Upper lobe of right lung (tissue), 1 donor: ENCODE results near the gene EPB41L1. TPM values are rescaled to one million over a fixed set of nuclear protein-coding genes. Genes with fewer than 3 reads are reported as not detected.

Source experiments
- ATAC-seq: fragments of 200-7000 bp; cut with Tn5 transposase; one replicate; pipeline ENCODE4 v1.9.1; 2020; ENCODE audit warnings: mild to moderate bottlenecking, moderate library complexity
- DNase-seq: peaks from one replicate; pipeline ENCODE4 v3.0.0-alpha.2; 2020
- H3K27ac ChIP-seq: fragments of 200-600 bp; one replicate; pipeline ENCODE4 v1.8.0; 2022
- H3K27me3 ChIP-seq: fragments of 200-600 bp; one replicate; pipeline ENCODE4 v1.8.0; 2022; ENCODE audit warnings: mild to moderate bottlenecking
- H3K36me3 ChIP-seq: fragments of 200-600 bp; one replicate; pipeline ENCODE4 v1.8.0; 2022
- H3K4me1 ChIP-seq: fragments of 200-600 bp; one replicate; pipeline ENCODE4 v1.8.0; 2022
- H3K4me3 ChIP-seq: fragments of 200-600 bp; one replicate; pipeline ENCODE4 v1.8.0; 2022; ENCODE audit warnings: mild to moderate bottlenecking
- H3K9me3 ChIP-seq: fragments of 200-600 bp; one replicate; pipeline ENCODE4 v1.8.0; 2022
- CTCF ChIP-seq: fragments of 200-600 bp; IDR thresholded peaks from one replicate; pipeline ENCODE4 v1.8.0; 2022; ENCODE audit warnings: antibody characterized with exemption
- intact Hi-C: fragments of 100-400 bp; cut with DNase I; formaldehyde crosslinking; loops from one replicate; pipeline ENCODE4 v1.11.0; 2022
- total RNA-seq: library from RNA; stranded (reverse); fragmentation: NEBNext Ultra II Directional; extraction: Animal tissue kit (Norgen Biotek cat#: 25700); gene quantifications from one replicate; pipeline ENCODE4 v1.2.1, GENCODE V29; 2021
- donor health status: DM: no; HTN: yes; CAD: no; lungs with severe emphysema.

EPB41L1 gene
- total RNA-seq, 1 donor from 2014 or later, result 61.4 TPM

DNA sequence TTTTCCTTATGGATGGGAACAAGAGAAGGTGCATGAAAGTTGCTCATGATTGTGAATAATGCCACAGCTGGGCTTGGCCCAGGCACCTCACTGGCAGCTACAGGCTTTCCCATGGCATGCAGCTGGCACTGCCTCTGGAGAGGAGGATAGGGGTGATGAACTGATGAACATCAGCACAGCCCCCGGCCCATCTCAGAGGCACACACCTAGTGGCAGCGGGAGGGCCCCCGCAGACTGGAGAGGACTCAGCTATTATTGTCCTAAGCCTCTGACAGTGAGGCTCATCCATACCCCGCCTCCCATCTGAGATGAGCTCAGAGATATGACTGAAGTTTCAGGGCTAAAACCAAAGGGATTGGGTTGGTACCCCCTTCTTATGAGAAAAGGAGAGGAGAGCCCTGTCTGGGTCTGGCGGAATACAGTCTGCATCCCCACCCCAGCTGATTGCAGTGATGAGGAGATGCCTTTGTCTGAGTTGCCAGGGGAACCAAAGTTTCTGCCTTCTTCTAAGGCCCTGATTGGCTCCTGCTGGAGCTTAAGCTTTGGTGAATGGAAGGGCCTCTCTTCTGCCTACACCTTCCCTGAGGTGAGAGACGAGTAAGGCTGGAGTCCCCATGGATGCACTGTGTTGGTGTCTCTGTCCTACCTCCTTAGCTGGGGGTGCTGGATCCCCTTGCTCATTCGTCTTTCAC lies 27.6 kb upstream of the EPB41L1 start:
- H3K4me3 ChIP-seq, result no peak overlapping the region
- intact Hi-C loops, result no loop called here
- ATAC-seq (no peak), DNase-seq (no peak)
- H3K27me3 ChIP-seq, result no peaks in the 10 kb centered on the region
- H3K9me3 ChIP-seq, result no peaks in the 10 kb centered on the region
- H3K27ac ChIP-seq, result no peak overlapping the region
- no peaks in the 10 kb centered on the region for H3K36me3 ChIP-seq
- H3K4me1 ChIP-seq, result peaks cover 1% of the 10 kb centered on the region
- no peak for TF ChIP-seq CTCF

GRCh38 chr20:36128463-36129159 lies 25.9 kb upstream of the EPB41L1 start:
- Histone ChIP-seq H3K36me3 (no peaks in the 10 kb centered on the region), H3K9me3 (no peaks in the 10 kb centered on the region), H3K27ac (no peak overlapping the region), H3K27me3 (no peaks in the 10 kb centered on the region), H3K4me1 (no peaks in the 10 kb centered on the region), H3K4me3 (no peak overlapping the region)
- DNase-seq (no peak), ATAC-seq (peak; percentile 30)
- no peak for TF ChIP-seq CTCF
- intact Hi-C loops, result no loop called here

- Histone ChIP-seq H3K9me3 (no peaks in the 10 kb centered on the region), H3K4me3 (no peak overlapping the region), H3K36me3 (no peaks in the 10 kb centered on the region), H3K27me3 (no peaks in the 10 kb centered on the region), H3K27ac (no peak overlapping the region), H3K4me1 (no peaks in the 10 kb centered on the region)
- DNase-seq (no peak), ATAC-seq (no peak)
- intact Hi-C loops, result no loop called here
- TF ChIP-seq CTCF, result no peak
These were observed 25.4 kb upstream of the EPB41L1 start for GRCh38 chr20:36129160-36129543.

DNA sequence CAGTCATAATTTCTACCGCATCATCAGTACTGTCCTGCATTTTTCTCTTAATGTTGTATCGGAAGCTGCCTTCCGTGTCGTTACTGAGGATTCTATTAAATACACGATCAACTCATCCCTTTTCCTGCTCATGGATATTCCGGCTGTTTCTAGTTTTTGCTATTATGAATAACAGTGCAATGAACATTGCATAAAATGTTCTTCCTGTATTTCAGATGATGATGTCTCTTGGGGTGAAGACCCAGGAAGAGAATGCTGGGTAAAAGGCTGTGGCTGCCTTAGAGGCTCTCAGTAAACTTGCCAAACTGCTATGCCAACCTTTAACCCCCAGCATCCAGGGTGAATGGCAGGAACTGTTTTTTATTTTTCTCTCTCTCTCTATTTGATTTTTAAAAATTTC lies 24.1 kb upstream of the EPB41L1 start:
- no peaks in the 10 kb centered on the region for H3K36me3 ChIP-seq
- intact Hi-C loops, result loop anchor here (10.0 kb wide), 1 partner anchor 56 kb away; no protein-coding TSS in a partner anchor
- peak; percentile 19 for ATAC-seq
- H3K9me3 ChIP-seq, result no peaks in the 10 kb centered on the region
- no peaks in the 10 kb centered on the region for H3K27me3 ChIP-seq
- H3K4me1 ChIP-seq, result no peaks in the 10 kb centered on the region
- H3K4me3 ChIP-seq, result no peak overlapping the region
- no peak for TF ChIP-seq CTCF
- no peak overlapping the region for H3K27ac ChIP-seq
- no peak for DNase-seq

- H3K27ac ChIP-seq, result no peak overlapping the region
- H3K27me3 ChIP-seq, result no peaks in the 10 kb centered on the region
- no peaks in the 10 kb centered on the region for H3K4me1 ChIP-seq
- H3K4me3 ChIP-seq, result no peak overlapping the region
- intact Hi-C loops, result loop anchor here (10.0 kb wide), 1 partner anchor 58 kb away; no protein-coding TSS in a partner anchor
- no peak for TF ChIP-seq CTCF
- DNase-seq (no peak), ATAC-seq (no peak)
- H3K36me3 ChIP-seq, result no peaks in the 10 kb centered on the region
- H3K9me3 ChIP-seq, result no peaks in the 10 kb centered on the region
These were observed 21.7 kb upstream of the EPB41L1 start for GRCh38 chr20:36132802-36133211.
